Measurements from ENCODE around the gene PSMD4. TPM values are rescaled to one million over a fixed set of nuclear protein-coding genes. Genes with fewer than 3 reads are reported as not detected.

Gene PSMD4
- polyA plus RNA-seq, 4 donors = 112 to 182 (median 153) TPM

- H3K4me3 ChIP-seq (ENCODE audit: low read depth in 1 of 3, low read length in 3 of 3) = peak overlapping the region; percentile 45 to 74 (median 58)
- FAIRE-seq (no peak), DNase-seq (peak; percentile 98 to 99)
- peak overlapping the region; percentile 92 to 97 (median 94) for H3K27ac ChIP-seq (ENCODE audit: low read depth in 1 of 3, low read length in 2 of 3)
- WGBS, 3 donors = 0% methylated on average over 42 to 48 of the region's 48 CpGs
- H3K36me3 ChIP-seq (ENCODE audit: control insufficient read depth in 3 of 3, insufficient read depth in 2 of 3, low read depth in 1 of 3, low read length in 3 of 3) = peaks cover under 1 to 21% (median 2%) of the 10 kb centered on the region in 3 donors
- no peaks in the 10 kb centered on the region for H3K9me3 ChIP-seq (ENCODE audit: control insufficient read depth in 2 of 2, insufficient read depth in 1 of 2, low read depth in 1 of 2, low read length in 1 of 2)
- H3K4me1 ChIP-seq (ENCODE audit: control insufficient read depth in 3 of 3, insufficient read depth in 2 of 3, low read depth in 1 of 3, low read length in 2 of 3) = peaks cover 0 to 17% (median 3%) of the 10 kb centered on the region in 3 donors
- H3K27me3 ChIP-seq (ENCODE audit: control insufficient read depth in 3 of 3, insufficient read depth in 3 of 3, low read length in 3 of 3) = no peaks in the 10 kb centered on the region
These were observed 26.9 kb downstream of the PSMD4 start for GRCh38 chr1:151281225-151281968.

GRCh38 chr1:151281969-151282882 is 27.7 kb downstream of the PSMD4 start, which contains the start of gene ZNF687:
Gene ZNF687 (plus strand): TSS chr1:151282299. CDS start chr1:151286292, 3,993 bp downstream.
- peaks cover 0 to 17% (median 3%) of the 10 kb centered on the region in 3 donors for H3K4me1 ChIP-seq (ENCODE audit: control insufficient read depth in 3 of 3, insufficient read depth in 2 of 3, low read depth in 1 of 3, low read length in 2 of 3)
- H3K4me3 ChIP-seq (ENCODE audit: low read depth in 1 of 3, low read length in 3 of 3) = peak within 1 kb of the TSS; percentile 58 to 86 (median 74)
- DNase-seq (peak; percentile 100), FAIRE-seq (peak; percentile 72)
- H3K9me3 ChIP-seq (ENCODE audit: control insufficient read depth in 2 of 2, insufficient read depth in 1 of 2, low read depth in 1 of 2, low read length in 1 of 2) = no peaks in the 10 kb centered on the region
- no peaks in the 10 kb centered on the region for H3K27me3 ChIP-seq (ENCODE audit: control insufficient read depth in 3 of 3, insufficient read depth in 3 of 3, low read length in 3 of 3)
- 1% methylated on average over 40 to 74 of the region's 74 CpGs for WGBS, 3 donors
- H3K27ac ChIP-seq (ENCODE audit: low read depth in 1 of 3, low read length in 2 of 3) = peak within 1 kb of the TSS; percentile 92 to 97 (median 94)
- peaks cover 8 to 29% (median 10%) of the 10 kb centered on the region in 3 donors for H3K36me3 ChIP-seq (ENCODE audit: control insufficient read depth in 3 of 3, insufficient read depth in 2 of 3, low read depth in 1 of 3, low read length in 3 of 3)

DNA sequence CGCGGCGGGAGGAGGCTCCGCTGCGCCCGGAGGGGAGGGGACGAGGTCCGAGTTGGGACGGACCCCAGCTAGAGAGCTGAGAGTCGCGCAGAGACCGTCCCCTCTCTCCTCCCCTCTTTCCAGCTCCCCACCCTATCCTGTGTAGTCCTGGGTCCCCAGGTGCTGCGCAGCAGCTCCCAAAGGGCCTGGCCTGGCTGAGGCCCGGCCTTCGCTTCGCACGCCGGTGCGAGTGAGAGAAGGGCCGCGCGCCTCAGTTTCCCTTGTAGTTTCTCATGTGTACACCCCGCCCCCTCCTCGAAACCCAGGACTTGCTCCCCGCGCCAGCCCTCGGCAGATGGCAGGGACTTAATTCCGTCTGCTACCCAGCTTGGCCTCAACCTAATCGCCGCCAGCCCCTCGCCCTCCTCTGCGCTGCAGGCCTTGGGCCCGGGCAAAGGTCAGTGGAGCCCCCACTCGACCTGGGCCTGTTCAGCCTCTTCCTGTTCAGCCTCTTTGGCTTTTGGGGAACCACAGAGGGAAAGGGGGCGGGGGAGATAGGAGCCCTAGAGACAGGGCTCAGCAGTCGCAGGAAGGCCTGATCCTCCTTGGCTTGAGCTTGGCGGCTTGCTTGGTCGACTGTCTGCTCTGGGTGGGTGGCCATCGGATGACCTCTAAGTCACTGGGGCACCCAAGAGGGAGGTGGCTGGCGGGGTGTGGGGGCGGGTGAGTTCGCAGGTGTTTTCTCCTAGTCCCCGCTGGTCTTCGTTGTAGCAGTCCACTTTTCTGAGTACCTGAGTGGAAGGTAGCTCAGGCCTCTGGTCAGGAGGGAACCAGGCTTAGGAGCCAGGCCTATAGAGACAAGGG is 28.6 kb downstream of the PSMD4 start:
- peak; percentile 31 to 77 for DNase-seq
- 1 to 5% (median 2%) methylated on average over 37 to 44 of the region's 44 CpGs for whole genome bisulfite sequencing, 3 donors
- H3K36me3 ChIP-seq (ENCODE audit: control insufficient read depth in 3 of 3, insufficient read depth in 2 of 3, low read depth in 1 of 3, low read length in 3 of 3) = peaks cover 10 to 38% (median 15%) of the 10 kb centered on the region in 3 donors
- H3K4me1 ChIP-seq (ENCODE audit: control insufficient read depth in 3 of 3, insufficient read depth in 2 of 3, low read depth in 1 of 3, low read length in 2 of 3) = peaks cover 0 to 17% (median 3%) of the 10 kb centered on the region in 3 donors
- H3K4me3 ChIP-seq (ENCODE audit: low read depth in 1 of 3, low read length in 3 of 3) = peak overlapping the region; percentile 58 to 86 (median 70)
- peak overlapping the region; percentile 61 to 97 (median 92) for H3K27ac ChIP-seq (ENCODE audit: low read depth in 1 of 3, low read length in 2 of 3)
- no peaks in the 10 kb centered on the region for H3K27me3 ChIP-seq (ENCODE audit: control insufficient read depth in 3 of 3, insufficient read depth in 3 of 3, low read length in 3 of 3)
- H3K9me3 ChIP-seq (ENCODE audit: control insufficient read depth in 2 of 2, insufficient read depth in 1 of 2, low read depth in 1 of 2, low read length in 1 of 2) = no peaks in the 10 kb centered on the region
- FAIRE-seq = no peak

DNA sequence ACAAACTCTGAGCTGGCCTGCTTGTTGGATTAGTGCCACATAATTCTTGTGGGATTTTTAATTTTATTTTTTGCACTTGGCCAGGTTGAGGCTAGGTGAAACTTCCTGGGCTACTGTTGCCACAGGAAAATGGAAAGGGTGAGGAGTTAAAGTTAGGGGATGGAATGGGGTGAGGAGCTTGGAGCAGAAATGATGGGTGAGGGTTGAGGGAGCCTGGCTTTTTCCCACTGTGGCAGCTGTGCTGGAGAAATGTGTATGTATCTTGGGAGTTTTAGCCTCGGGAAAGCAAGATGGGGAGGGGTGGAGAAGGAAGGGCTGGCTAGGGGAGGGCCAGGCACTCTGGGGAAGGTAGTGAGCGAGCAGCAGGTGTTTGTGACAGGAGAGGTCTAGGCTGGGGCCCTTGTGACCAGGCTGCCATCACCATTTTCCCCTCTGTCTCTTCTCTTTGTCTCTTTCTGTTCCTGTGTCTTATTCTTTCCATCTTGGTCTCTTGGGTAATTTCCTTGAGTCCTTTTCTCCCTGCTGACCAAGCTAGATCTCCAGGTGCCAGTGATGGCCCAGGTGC is 29.6 kb downstream of the PSMD4 start:
- Histone ChIP-seq H3K4me3 (ENCODE audit: low read depth in 1 of 3, low read length in 3 of 3) (peak overlapping the region in 2 of 3 donors; percentile 58 to 70), H3K36me3 (ENCODE audit: control insufficient read depth in 3 of 3, insufficient read depth in 2 of 3, low read depth in 1 of 3, low read length in 3 of 3) (peaks cover 10 to 48% (median 22%) of the 10 kb centered on the region in 3 donors), H3K27ac (ENCODE audit: low read depth in 1 of 3, low read length in 2 of 3) (no peak overlapping the region), H3K4me1 (ENCODE audit: control insufficient read depth in 3 of 3, insufficient read depth in 2 of 3, low read depth in 1 of 3, low read length in 2 of 3) (peaks cover 0 to 17% (median 3%) of the 10 kb centered on the region in 3 donors), H3K27me3 (ENCODE audit: control insufficient read depth in 3 of 3, insufficient read depth in 3 of 3, low read length in 3 of 3) (no peaks in the 10 kb centered on the region), H3K9me3 (ENCODE audit: control insufficient read depth in 2 of 2, insufficient read depth in 1 of 2, low read depth in 1 of 2, low read length in 1 of 2) (no peaks in the 10 kb centered on the region)
- FAIRE-seq (no peak), DNase-seq (no peak)
- WGBS, 3 donors = 27 to 60% (median 44%) methylated on average over 1 to 2 of the region's 2 CpGs

DNA sequence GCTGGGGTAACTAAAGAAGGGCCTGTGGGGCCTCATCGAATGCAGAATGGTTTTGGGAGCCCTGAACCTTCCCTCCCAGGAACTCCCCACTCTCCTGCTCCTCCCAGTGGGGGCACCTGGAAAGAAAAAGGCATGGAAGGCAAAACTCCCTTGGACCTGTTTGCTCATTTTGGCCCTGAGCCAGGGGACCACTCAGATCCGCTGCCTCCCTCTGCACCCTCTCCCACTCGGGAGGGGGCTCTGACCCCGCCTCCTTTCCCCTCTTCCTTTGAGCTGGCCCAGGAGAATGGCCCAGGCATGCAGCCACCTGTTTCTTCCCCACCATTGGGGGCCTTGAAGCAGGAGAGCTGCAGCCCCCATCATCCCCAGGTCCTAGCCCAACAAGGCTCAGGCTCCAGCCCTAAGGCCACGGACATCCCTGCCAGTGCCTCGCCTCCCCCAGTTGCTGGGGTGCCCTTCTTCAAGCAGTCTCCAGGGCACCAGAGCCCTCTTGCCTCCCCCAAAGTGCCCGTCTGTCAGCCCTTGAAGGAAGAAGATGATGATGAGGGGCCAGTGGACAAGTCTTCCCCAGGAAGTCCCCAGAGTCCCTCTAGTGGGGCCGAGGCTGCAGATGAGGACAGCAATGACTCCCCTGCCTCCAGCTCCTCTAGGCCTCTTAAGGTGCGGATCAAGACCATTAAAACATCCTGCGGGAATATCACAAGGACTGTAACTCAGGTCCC is 32.2 kb downstream of the PSMD4 start:
- WGBS, 3 donors = 88 to 91% (median 90%) methylated on average over 10 of the region's 10 CpGs
- DNase-seq (no peak), FAIRE-seq (no peak)
- no peaks in the 10 kb centered on the region for H3K9me3 ChIP-seq (ENCODE audit: control insufficient read depth in 2 of 2, insufficient read depth in 1 of 2, low read depth in 1 of 2, low read length in 1 of 2)
- no peaks in the 10 kb centered on the region for H3K27me3 ChIP-seq (ENCODE audit: control insufficient read depth in 3 of 3, insufficient read depth in 3 of 3, low read length in 3 of 3)
- no peak overlapping the region for H3K27ac ChIP-seq (ENCODE audit: low read depth in 1 of 3, low read length in 2 of 3)
- H3K4me1 ChIP-seq (ENCODE audit: control insufficient read depth in 3 of 3, insufficient read depth in 2 of 3, low read depth in 1 of 3, low read length in 2 of 3) = peaks cover 0 to 12% (median 3%) of the 10 kb centered on the region in 3 donors
- H3K4me3 ChIP-seq (ENCODE audit: low read depth in 1 of 3, low read length in 3 of 3) = no peak overlapping the region
- H3K36me3 ChIP-seq (ENCODE audit: control insufficient read depth in 3 of 3, insufficient read depth in 2 of 3, low read depth in 1 of 3, low read length in 3 of 3) = peaks cover 13 to 73% (median 26%) of the 10 kb centered on the region in 3 donors

- H3K27ac ChIP-seq (ENCODE audit: low read depth in 1 of 3, low read length in 2 of 3) = no peak overlapping the region
- H3K4me1 ChIP-seq (ENCODE audit: control insufficient read depth in 3 of 3, insufficient read depth in 2 of 3, low read depth in 1 of 3, low read length in 2 of 3) = peaks cover 0 to 12% (median 3%) of the 10 kb centered on the region in 3 donors
- DNase-seq (no peak), FAIRE-seq (no peak)
- H3K36me3 ChIP-seq (ENCODE audit: control insufficient read depth in 3 of 3, insufficient read depth in 2 of 3, low read depth in 1 of 3, low read length in 3 of 3) = peaks cover 13 to 78% (median 29%) of the 10 kb centered on the region in 3 donors
- H3K4me3 ChIP-seq (ENCODE audit: low read depth in 1 of 3, low read length in 3 of 3) = no peak overlapping the region
- no peaks in the 10 kb centered on the region for H3K27me3 ChIP-seq (ENCODE audit: control insufficient read depth in 3 of 3, insufficient read depth in 3 of 3, low read length in 3 of 3)
- 84 to 95% (median 90%) methylated on average over 7 of the region's 7 CpGs for WGBS, 3 donors
- no peaks in the 10 kb centered on the region for H3K9me3 ChIP-seq (ENCODE audit: control insufficient read depth in 2 of 2, insufficient read depth in 1 of 2, low read depth in 1 of 2, low read length in 1 of 2)
These were observed 32.8 kb downstream of the PSMD4 start for GRCh38 chr1:151287341-151287699.

GRCh38 chr1:151287767-151288500 is 33.4 kb downstream of the PSMD4 start:
- Histone ChIP-seq H3K9me3 (ENCODE audit: control insufficient read depth in 2 of 2, insufficient read depth in 1 of 2, low read depth in 1 of 2, low read length in 1 of 2) (no peaks in the 10 kb centered on the region), H3K27ac (ENCODE audit: low read depth in 1 of 3, low read length in 2 of 3) (no peak overlapping the region), H3K36me3 (ENCODE audit: control insufficient read depth in 3 of 3, insufficient read depth in 2 of 3, low read depth in 1 of 3, low read length in 3 of 3) (peaks cover 13 to 84% (median 34%) of the 10 kb centered on the region in 3 donors), H3K4me1 (ENCODE audit: control insufficient read depth in 3 of 3, insufficient read depth in 2 of 3, low read depth in 1 of 3, low read length in 2 of 3) (peaks cover 0 to 12% (median 3%) of the 10 kb centered on the region in 3 donors), H3K4me3 (ENCODE audit: low read depth in 1 of 3, low read length in 3 of 3) (no peak overlapping the region), H3K27me3 (ENCODE audit: control insufficient read depth in 3 of 3, insufficient read depth in 3 of 3, low read length in 3 of 3) (no peaks in the 10 kb centered on the region)
- WGBS, 3 donors = 92 to 94% (median 94%) methylated on average over 22 of the region's 22 CpGs
- DNase-seq (no peak), FAIRE-seq (no peak)

Data from small intestine (tissue), 7 donors.